Motor neuron (in vitro differentiated cells): ENCODE measurements around the gene SPSB4. TPM values are rescaled to one million over a fixed set of nuclear protein-coding genes. Genes with fewer than 3 reads are reported as not detected.

Experiments used
- ATAC-seq, 8 experiments: fragments of 200-7000 bp; cut with Tn5 transposase; replicated peaks in 6 of 8; 2 replicates each; pipeline ENCODE4 v1.8.0; 2021; ENCODE audit warnings: mild to moderate bottlenecking in 8 of 8, moderate library complexity in 8 of 8
- H3K27ac ChIP-seq, 2 donors: fragments of 250-450 bp; sonication (Bioruptor Pico); 2 replicates each; pipeline ENCODE4 v1.9.0; 2021; ENCODE audit warnings: antibody characterized with exemption in 2 of 2, mild to moderate bottlenecking in 2 of 2, moderate library complexity in 1 of 2
- H3K4me1 ChIP-seq, 2 donors: fragments of 250-450 bp; sonication (Bioruptor Pico); replicated peaks in 1 of 2; 2 replicates each; pipeline ENCODE4 v1.6.1; 2021; ENCODE audit warnings: antibody characterized with exemption in 2 of 2, mild to moderate bottlenecking in 2 of 2, moderate library complexity in 1 of 2
- H3K4me3 ChIP-seq, 5 donors: fragments of 250-450 bp; sonication (Bioruptor Pico); 2 replicates each; pipeline ENCODE4 v1.9.0; 2021; ENCODE audit warnings: antibody characterized with exemption in 5 of 5, mild to moderate bottlenecking in 5 of 5, moderate library complexity in 4 of 5
- WGBS, 10 experiments: fragments of 450-650 bp; shearing (Covaris generic); methylation state at CpG; one replicate each; pipeline ENCODE4 v1.0.0; 2022; 5-methylcytosine and 5-hydroxymethylcytosine counted together
- in situ Hi-C, 9 experiments: fragments of 400-800 bp; cut with MboI; loops; one replicate each; pipeline ENCODE4 v1.15.0; 2021; ENCODE audit warnings: low sequenced_read_pairs in 9 of 9, low pct_unique_long_range_greater_than_20kb in 2 of 9; ENCODE audit not compliant: unreplicated experiment in 9 of 9
- total RNA-seq, 8 experiments: library from RNA; unstranded; fragments of 300-600 nt; gene quantifications; 2 replicates each; pipeline versions ENCODE4 v1.2.3 to v1.2.4, GENCODE V29; 2022

SPSB4 gene
- total RNA-seq, 8 experiments from 2014 or later, result 5.7 to 100 (median 27.3) TPM

DNA sequence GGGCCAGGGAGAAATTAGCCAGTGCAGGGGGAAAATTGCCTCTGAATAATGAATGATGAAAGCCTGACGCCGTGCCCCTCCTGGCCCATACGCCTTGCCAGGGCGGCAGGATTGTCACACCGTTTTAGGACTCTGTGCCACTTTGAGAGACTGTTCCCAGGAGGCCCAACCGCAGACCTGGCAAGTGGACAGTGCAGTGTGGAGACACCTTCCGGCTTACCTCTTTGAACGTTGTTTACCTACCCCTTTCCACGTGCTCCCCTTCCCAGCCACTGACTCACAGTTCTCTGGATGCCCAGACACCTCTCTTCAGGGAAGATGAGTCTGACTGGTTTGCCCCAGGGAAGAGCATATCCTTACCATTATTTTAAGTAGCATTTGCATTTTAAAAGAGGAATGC lies 96.5 kb downstream of the SPSB4 start:
- Histone ChIP-seq H3K4me3 (no peak overlapping the region), H3K27ac (no peak overlapping the region), H3K4me1 (peaks cover 4 to 6% of the 10 kb centered on the region in 2 donors)
- WGBS, 10 experiments, result 85 to 100% (median 94%) methylated on average over 1 to 6 of the region's 9 CpGs; no CpG with 5 or more reads in 6 of the 10 experiments
- ATAC-seq, result no peak
- in situ Hi-C loops, result no loop called here

DNA sequence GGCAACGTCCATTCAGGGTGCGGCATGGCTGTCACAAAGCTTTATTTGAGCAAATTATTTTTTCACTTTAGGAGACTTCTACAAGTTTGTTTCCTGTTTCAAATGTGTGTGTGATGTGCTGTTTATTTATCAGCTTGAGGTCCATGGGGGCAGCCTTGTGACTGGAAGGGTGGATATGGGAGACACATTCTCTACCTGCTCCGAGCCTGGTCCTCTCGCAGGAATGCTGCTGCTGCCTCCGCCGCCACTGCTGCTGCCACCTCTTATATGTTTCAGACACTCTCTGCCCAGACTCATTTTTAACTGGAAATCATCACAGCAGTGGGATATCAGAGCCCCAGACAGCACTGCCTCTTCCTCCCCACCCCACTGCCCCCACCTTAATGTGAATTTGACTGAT lies 97.0 kb downstream of the SPSB4 start:
- ATAC-seq, result no peak
- no peak overlapping the region for H3K4me3 ChIP-seq
- in situ Hi-C loops, result no loop called here
- WGBS, 10 experiments, result 82 to 100% (median 94%) methylated on average over 2 to 5 of the region's 6 CpGs; no CpG with 5 or more reads in 6 of the 10 experiments
- no peak overlapping the region for H3K27ac ChIP-seq
- H3K4me1 ChIP-seq, result peaks cover 4 to 6% of the 10 kb centered on the region in 2 donors

DNA sequence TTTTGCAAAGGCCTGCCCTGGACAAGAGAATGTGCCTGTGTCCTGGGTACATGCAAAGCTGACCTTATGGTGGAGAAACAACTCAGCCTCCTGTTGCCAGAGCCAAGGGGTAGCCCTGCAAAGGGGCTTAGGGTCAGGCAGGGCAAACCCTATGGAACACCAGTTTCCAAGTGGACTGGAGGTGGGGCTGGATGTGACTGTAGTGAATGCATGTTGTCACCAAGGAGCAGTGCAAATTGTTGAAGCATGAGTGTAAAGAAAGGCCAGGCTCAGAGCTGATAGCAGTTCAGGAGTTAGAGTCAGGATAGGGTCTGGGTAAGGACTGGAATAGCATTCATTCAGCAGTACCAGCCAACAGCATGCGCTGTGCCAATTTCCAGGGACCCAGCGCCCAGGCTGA lies 97.6 kb downstream of the SPSB4 start:
- Histone ChIP-seq H3K4me1 (peaks cover 4 to 6% of the 10 kb centered on the region in 2 donors), H3K27ac (no peak overlapping the region), H3K4me3 (no peak overlapping the region)
- 19 to 100% (median 92%) methylated on average over 1 to 2 of the region's 2 CpGs; no CpG with 5 or more reads in 6 of the 10 experiments for WGBS, 10 experiments
- ATAC-seq, result no peak
- in situ Hi-C loops, result no loop called here

DNA sequence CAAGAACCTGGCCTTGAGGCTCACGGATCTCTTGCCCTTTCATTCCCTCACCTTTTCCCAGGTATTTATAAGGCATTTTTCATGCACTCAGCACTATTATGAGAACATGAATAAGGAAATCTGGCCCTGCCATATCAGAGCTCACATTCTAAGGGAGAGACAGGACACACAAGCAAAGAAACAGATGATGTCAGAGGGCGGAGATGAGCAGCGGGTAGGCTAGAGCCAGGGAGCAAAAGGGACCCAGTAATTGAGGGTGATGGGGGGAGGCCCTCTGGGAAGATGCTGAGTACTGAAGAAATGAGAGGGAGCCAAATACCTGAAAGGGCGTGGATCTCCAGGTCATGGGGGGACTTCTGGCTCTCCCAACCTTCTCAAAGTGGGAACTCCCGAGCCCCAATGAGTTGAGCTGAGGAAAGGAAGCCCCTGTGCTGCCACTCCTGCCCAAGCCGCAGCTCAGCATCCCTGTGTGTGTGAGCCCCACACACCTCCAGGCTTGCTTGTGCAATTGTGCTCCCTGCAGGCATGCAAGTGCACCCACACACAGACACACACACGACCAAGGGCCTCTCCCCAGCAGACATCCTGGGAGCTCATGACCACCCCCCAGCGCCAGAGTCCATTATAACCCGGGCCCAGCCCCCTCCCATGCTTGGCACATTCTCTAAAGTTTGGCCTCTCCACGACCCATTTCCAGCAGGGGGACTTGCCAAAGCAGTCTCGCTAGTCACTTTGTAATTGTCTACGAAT lies 99.1 kb downstream of the SPSB4 start:
- peak in 6 of 8 experiments; percentile 12 to 65 (median 36) for ATAC-seq
- 50 to 100% (median 94%) methylated on average over 1 to 6 of the region's 12 CpGs; no CpG with 5 or more reads in 2 of the 10 experiments for WGBS, 10 experiments

DNA sequence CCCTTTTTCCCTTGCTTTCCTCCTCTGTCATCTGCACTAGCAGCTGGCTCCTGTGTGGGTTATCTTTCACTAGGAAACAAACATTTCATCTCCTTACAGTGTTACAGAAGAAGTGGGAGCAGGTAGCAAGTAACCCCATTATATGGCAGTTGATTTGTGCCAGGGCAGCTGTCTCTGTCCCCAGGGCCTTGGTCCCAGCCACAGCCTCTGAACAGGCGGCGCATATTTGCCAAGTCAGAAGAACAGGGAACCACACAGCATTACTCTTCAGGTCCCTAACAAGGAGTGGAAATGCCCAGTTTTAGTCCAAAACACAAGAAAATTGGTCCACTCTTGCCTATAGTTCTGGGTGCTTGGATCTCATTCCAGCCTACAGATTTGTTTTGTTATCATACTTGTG lies 99.8 kb downstream of the SPSB4 start:
- Histone ChIP-seq H3K4me3 (no peak overlapping the region), H3K4me1 (peaks cover 4 to 6% of the 10 kb centered on the region in 2 donors), H3K27ac (no peak overlapping the region)
- in situ Hi-C loops, result no loop called here
- 50 to 60% methylated on average over 2 of the region's 2 CpGs; no CpG with 5 or more reads in 8 of the 10 experiments for WGBS, 10 experiments
- no peak for ATAC-seq

More for the DNA sequence above, 99.1 kb downstream of the SPSB4 start:
- H3K4me1 ChIP-seq, result peaks cover 4 to 6% of the 10 kb centered on the region in 2 donors
- no peak overlapping the region for H3K4me3 ChIP-seq
- no peak overlapping the region for H3K27ac ChIP-seq
- in situ Hi-C loops, result no loop called here

DNA sequence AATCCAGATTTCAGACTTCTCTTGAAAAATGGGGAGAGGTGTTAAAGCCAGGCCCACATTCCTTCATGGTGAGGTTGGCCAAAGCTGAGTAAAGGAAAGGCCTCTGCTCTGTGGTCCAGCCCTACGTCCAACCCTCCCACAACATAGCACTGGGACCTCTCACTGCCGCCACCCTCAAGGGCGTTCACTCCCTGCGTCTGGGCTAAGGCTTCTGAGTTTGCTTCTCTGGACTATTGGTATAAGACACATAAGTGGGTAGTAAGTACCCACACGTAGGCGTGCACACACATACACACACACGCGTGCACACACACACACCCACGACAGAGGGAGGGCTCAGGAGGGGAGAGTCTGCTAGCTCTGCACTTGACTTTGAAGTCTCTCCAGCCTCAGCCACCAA lies 100.3 kb downstream of the SPSB4 start:
- 93 to 100% (median 94%) methylated on average over 1 to 4 of the region's 9 CpGs; no CpG with 5 or more reads in 7 of the 10 experiments for WGBS, 10 experiments
- in situ Hi-C loops, result no loop called here
- no peak overlapping the region for H3K4me3 ChIP-seq
- ATAC-seq, result peak in 2 of 8 experiments; percentile 70 to 91
- no peak overlapping the region for H3K27ac ChIP-seq
- peaks cover 4 to 6% of the 10 kb centered on the region in 2 donors for H3K4me1 ChIP-seq

DNA sequence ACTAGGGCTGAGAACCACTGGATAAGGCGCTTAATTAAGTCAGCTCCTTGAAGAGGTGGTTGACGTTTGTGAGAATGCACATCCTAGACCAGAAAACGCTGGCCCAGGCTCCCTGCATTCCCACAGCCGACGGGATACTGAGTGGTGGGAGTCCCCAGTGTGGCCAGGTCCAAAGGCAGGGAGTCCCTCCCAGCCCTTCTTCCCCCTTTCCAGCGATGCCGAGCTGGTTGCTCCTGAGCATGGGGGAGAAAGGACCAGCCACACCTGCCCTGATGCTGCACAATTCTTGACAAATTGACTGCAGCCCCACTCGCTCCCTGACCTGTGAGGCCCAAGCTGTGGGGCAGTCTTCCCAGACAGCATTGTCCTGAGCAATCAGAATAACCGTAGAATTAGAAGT lies 101.0 kb downstream of the SPSB4 start:
- WGBS, 10 experiments, result 0 to 94% (median 60%) methylated on average over 1 to 7 of the region's 9 CpGs; no CpG with 5 or more reads in 1 of the 10 experiments
- in situ Hi-C loops, result no loop called here
- H3K4me3 ChIP-seq, result no peak overlapping the region
- no peak for ATAC-seq
- H3K27ac ChIP-seq, result no peak overlapping the region
- H3K4me1 ChIP-seq, result peaks cover 4 to 6% of the 10 kb centered on the region in 2 donors

DNA sequence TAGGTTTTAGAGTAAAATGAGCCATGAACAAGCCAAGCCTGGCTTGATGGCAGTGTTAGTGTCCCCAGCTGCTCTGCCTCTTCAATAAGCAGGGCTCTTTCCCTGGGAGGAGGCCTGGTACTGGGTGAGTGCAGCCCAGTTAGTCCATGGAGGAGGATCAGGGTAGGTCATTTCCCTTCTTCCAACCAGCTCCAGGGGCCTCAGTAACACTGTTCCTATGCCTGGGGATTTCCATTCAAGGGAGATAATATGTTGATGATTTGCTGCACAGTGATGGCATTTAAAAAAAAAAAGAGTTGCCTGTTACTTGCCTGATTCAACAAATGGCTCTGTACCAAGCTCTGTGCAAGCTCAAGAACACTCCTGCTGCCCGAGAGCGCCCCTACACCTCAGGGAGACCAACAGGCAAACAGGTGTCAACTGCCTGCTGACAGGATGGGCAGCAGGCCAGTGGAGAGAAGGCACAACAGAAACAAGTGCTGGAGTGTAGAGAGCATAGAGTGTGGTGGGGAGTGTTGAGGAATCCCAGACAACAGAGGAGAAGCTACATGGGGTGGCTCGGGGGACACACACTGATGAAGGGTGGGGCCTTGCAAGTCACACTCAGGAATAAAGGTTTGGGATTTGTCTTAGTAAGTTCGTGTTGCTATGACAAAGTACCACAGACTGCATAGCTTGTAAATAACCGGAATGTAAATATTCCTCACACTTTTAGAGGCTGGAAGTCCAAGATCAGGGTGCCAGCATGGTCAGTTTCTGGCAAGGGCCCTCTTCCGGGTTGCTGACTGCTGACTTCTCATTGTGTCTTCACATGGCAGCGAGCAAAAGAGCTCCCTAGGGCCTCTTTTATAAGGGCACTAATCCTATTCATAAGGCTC lies 101.9 kb downstream of the SPSB4 start:
- H3K4me3 ChIP-seq, result no peak overlapping the region
- ATAC-seq, result peak in 4 of 8 experiments; percentile 18 to 50 (median 31)
- WGBS, 10 experiments, result 13 to 100% (median 88%) methylated on average over 1 to 6 of the region's 7 CpGs
- in situ Hi-C loops, result no loop called here
- no peak overlapping the region for H3K27ac ChIP-seq
- H3K4me1 ChIP-seq, result peaks cover 4 to 6% of the 10 kb centered on the region in 2 donors

DNA sequence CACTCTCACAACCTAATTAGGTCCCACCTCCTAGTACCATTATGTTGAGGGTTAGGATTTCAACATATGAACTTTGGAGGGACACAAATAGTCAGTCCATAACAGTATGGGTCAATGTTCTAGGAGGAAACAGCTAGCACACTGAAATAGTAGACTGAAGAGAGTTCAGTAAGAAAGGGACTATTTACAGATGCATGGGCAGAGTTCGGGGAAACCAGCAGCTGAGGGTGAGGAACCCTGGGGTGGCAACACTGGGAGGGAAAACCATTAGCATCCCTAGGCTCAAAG lies 102.5 kb downstream of the SPSB4 start:
- Histone ChIP-seq H3K4me1 (peaks cover 4 to 6% of the 10 kb centered on the region in 2 donors), H3K4me3 (no peak overlapping the region), H3K27ac (no peak overlapping the region)
- peak in 1 of 8 experiments; percentile 7 for ATAC-seq
- WGBS, 10 experiments, result 0 to 100% methylated on average over 1 of the region's 1 CpG; no CpG with 5 or more reads in 8 of the 10 experiments
- in situ Hi-C loops, result no loop called here

DNA sequence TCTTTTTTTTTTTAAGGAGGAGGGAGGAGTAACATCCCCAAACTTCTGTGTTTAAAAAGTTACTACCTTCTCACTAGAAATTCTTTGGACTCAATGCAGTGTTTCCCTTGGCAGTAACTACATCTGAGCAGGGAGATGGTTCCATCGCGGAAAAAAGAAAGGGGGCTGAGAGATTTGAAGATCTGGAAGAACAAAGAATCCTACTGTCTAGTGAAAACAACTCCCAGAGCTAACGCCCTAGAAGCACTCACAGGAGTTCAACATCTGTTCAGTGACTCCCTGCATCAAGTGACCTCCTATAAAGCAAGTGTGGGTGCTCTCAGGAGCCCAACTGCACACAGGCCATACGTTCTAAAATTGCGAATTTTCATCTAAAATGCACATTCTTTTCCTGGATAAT lies 113.7 kb downstream of the SPSB4 start:
- H3K27ac ChIP-seq, result no peak overlapping the region
- WGBS, 10 experiments, result 0 to 100% (median 90%) methylated on average over 1 to 5 of the region's 5 CpGs; no CpG with 5 or more reads in 3 of the 10 experiments
- H3K4me3 ChIP-seq, result no peak overlapping the region
- in situ Hi-C loops, result no loop called here
- ATAC-seq, result peak in 3 of 8 experiments; percentile 28 to 88 (median 67)
- H3K4me1 ChIP-seq, result no peaks in the 10 kb centered on the region

DNA sequence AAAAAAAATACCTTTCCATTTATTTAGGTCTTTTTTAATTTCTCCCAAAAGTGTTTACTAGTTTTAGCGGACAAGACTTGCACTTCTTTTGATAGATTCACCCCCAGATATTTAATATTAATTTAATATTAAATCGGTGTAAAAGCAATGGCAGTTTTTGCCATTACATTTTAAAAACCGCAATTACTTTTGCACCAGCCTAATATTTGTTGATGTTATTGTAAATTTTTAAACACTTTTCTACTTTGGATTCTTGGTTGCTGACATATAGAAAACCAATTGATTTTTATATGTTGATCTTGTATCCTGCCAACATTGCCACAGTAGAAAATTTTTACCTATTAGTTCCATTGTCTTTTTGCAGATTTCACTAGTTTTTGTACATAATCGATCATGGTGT lies 116.5 kb downstream of the SPSB4 start:
- in situ Hi-C loops, result no loop called here
- 42 to 100% (median 90%) methylated on average over 3 to 4 of the region's 4 CpGs for WGBS, 10 experiments
- ATAC-seq, result no peak

DNA sequence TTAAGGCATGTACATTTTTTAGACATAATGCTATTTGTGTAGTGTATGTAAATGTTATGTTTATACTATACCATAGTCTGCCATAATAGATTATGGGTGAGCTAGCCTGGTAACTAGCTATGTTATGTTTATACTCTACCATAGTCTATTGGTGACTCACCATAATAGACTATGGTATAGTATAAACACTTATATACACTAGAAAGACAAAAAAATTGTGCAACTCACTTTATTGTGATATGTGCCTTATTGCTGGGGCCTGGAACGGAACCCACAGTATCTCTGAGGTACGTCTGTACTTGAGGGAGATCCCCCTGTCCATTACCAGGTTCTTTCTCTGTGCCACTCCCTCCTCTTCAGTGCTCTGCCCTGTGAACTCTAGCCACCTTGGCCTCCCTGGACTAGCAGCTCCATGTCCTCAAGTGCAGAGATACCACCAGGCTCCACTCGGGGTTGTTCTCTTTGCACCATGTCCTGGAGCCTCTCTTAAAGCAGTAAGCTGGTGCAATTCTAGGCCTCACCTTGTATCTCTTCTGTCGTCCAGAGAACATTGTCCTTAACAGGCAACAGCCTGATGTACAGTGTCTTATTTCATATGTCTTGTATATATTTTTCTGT lies 119.6 kb downstream of the SPSB4 start:
- ATAC-seq, result no peak
- H3K4me1 ChIP-seq, result peaks cover 0 to 3% of the 10 kb centered on the region in 2 donors
- 35 to 100% (median 81%) methylated on average over 1 to 3 of the region's 4 CpGs; no CpG with 5 or more reads in 2 of the 10 experiments for WGBS, 10 experiments
- H3K4me3 ChIP-seq, result no peak overlapping the region
- no peak overlapping the region for H3K27ac ChIP-seq
- in situ Hi-C loops, result no loop called here

More for the DNA sequence above, 116.5 kb downstream of the SPSB4 start:
- Histone ChIP-seq H3K27ac (no peak overlapping the region), H3K4me1 (no peaks in the 10 kb centered on the region), H3K4me3 (no peak overlapping the region)

DNA sequence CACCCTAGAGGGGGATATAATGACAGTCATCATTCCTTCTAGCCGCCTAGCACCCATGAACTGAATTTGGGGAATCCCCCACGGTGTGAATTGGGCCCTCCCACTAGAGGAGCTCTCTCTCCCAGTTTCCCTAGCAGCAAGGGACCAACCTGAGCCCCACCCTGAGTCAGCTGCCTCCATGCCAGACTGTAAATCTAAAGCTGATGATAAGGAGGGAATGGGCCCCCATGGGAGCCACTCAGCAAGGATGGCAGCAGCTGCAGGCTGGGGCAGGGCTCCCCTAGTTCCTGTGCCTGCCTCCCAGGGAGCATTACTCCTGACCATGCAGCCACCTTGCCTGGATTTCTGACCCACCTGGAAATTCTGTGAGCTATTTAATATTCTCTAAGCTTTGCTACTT lies 123.5 kb downstream of the SPSB4 start:
- ATAC-seq, result peak in 4 of 8 experiments; percentile 27 to 70 (median 31)
- in situ Hi-C loops, result loop anchor here in 4 of 9 experiments (25.0 kb wide), 1 partner anchor 162 kb away; no protein-coding TSS in a partner anchor
- 0 to 100% (median 65%) methylated on average over 1 to 2 of the region's 2 CpGs; no CpG with 5 or more reads in 4 of the 10 experiments for WGBS, 10 experiments

More for the DNA sequence above, 123.5 kb downstream of the SPSB4 start:
- H3K4me1 ChIP-seq, result peaks cover 0 to 3% of the 10 kb centered on the region in 2 donors
- H3K27ac ChIP-seq, result no peak overlapping the region
- H3K4me3 ChIP-seq, result no peak overlapping the region
